Effector memory CD8-positive, alpha-beta T cell (primary cell): Measurements from ENCODE around the gene UBASH3A.

Experiments used
- ATAC-seq: fragments of 150-1000 bp; cut with Tn5 transposase; replicated peaks from 2 replicates; pipeline ENCODE4 v1.10.0; 2021; ENCODE audit warnings: mild to moderate bottlenecking, moderate library complexity
- DNase-seq, 3 experiments: peaks; one replicate each; pipeline ENCODE4 v3.0.0; 2021
- H3K27ac Mint-ChIP-seq, 2 donors: one replicate each; pipeline ENCODE4 v1.8.0; 2022; ENCODE audit warnings: mild to moderate bottlenecking in 2 of 2, mixed read lengths in 2 of 2, moderate library complexity in 2 of 2
- H3K27me3 Mint-ChIP-seq, 2 donors: one replicate each; pipeline ENCODE4 v1.8.0; 2022; ENCODE audit warnings: mixed read lengths in 2 of 2
- H3K36me3 Mint-ChIP-seq: one replicate; pipeline ENCODE4 v1.8.0; 2022; ENCODE audit warnings: mild to moderate bottlenecking, moderate library complexity, mixed read lengths; ENCODE audit not compliant: insufficient read depth
- H3K4me1 Mint-ChIP-seq, 2 donors: one replicate each; pipeline ENCODE4 v1.8.0; 2022; ENCODE audit warnings: low read depth in 2 of 2, mixed read lengths in 2 of 2
- H3K4me3 Mint-ChIP-seq, 2 donors: one replicate each; pipeline ENCODE4 v1.8.0; 2022; ENCODE audit warnings: mild to moderate bottlenecking in 2 of 2, mixed read lengths in 2 of 2, moderate library complexity in 2 of 2
- H3K9me3 Mint-ChIP-seq, 2 donors: one replicate each; pipeline ENCODE4 v1.8.0; 2022; ENCODE audit warnings: mixed read lengths in 2 of 2

The UBASH3A gene

DNA sequence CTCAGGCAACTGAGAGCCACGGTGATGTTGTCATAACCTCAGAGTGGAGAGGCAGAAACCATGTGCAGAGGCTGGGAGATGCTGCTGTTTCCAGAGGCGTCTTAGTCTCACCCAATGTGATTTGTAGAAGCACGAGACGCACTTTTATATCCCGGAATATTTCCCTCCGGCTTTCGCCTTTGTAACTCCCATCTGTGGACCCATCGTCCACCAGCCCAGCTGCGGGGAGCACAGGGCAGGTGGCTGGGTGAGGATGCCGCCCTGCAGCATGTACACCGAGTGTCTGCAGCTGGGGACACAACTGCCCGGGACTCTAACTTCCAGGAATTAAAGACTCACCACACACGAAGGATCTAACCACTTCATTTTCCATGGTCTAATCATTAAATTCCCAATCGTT, 43.5 kb downstream of the UBASH3A start:
- H3K27ac Mint-ChIP-seq: peak overlapping the region in 1 of 2 donors; percentile 15
- no peaks in the 10 kb centered on the region for H3K27me3 Mint-ChIP-seq
- H3K36me3 Mint-ChIP-seq: peaks cover 28% of the 10 kb centered on the region
- H3K4me1 Mint-ChIP-seq: peaks cover 12 to 36% of the 10 kb centered on the region in 2 donors
- no peaks in the 10 kb centered on the region for H3K9me3 Mint-ChIP-seq
- no peak for DNase-seq
- no peak for ATAC-seq
- H3K4me3 Mint-ChIP-seq: no peak overlapping the region

DNA sequence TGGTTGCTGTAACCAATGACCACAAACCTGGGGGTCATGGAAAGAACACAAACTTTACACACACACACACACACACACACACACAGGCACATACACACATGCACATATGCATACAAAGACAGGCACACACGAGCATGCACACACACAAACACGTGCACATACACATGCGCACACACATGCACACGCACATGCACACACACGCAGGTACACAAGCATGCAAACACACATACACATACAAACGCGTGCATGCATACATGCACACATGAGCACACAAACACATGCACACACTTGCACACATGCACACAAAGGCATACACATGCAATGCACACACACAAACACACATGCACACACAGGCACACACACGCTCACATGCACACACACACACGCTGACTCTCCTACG, 44.0 kb downstream of the UBASH3A start:
- DNase-seq (no peak), ATAC-seq (no peak)
- peaks cover 23% of the 10 kb centered on the region for H3K36me3 Mint-ChIP-seq
- peak overlapping the region in 1 of 2 donors; percentile 2 for H3K27ac Mint-ChIP-seq
- H3K9me3 Mint-ChIP-seq: no peaks in the 10 kb centered on the region
- peaks cover 12 to 35% of the 10 kb centered on the region in 2 donors for H3K4me1 Mint-ChIP-seq
- no peaks in the 10 kb centered on the region for H3K27me3 Mint-ChIP-seq
- no peak overlapping the region for H3K4me3 Mint-ChIP-seq

DNA sequence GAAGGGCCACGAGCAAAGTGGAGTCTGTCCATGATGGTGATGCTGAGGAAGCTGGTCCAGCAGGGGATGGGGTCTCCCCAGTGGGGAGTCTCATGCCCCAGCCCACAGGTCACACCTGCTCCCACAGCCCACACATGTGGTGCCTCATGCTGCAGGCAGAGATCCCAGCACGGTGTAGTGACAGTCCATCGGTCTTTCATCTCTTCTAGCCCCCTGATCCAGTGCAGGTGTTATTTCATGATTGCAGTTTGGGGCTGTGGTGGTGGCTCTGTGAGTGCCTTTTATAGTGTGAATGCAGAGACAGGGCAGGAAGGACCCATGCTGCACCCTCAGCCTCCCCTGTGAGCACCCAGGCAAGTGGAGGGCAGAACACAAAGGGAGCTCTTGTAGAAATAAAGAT, 45.0 kb downstream of the UBASH3A start:
- Mint-ChIP-seq H3K27ac (peak overlapping the region in 1 of 2 donors; percentile 63), H3K4me1 (peaks cover 12 to 34% of the 10 kb centered on the region in 2 donors), H3K36me3 (peaks cover 20% of the 10 kb centered on the region), H3K27me3 (no peaks in the 10 kb centered on the region), H3K4me3 (no peak overlapping the region), H3K9me3 (no peaks in the 10 kb centered on the region)
- no peak for ATAC-seq
- DNase-seq: no peak

DNA sequence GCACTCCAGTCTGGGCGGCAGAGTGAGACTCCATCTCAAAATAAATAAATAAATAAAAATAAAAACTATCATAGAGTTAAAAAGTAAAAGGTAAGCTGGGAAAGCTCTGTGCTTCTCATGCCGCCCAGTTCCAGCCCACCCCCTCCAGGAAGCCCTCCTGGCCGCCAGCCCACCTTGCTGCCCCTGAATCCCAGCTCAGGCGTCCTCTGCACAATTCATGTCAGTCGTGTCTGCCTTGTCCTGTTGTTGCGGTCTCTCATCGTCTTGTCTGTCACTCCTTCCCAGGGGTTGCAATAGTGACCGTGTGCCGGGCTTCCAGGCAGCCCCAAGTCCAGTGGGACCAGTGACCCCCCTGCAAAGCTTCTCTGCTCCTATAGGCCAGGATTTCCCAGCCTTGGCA, 48.2 kb downstream of the UBASH3A start:
- no peak overlapping the region for H3K27ac Mint-ChIP-seq
- DNase-seq (no peak), ATAC-seq (no peak)
- peaks cover 6% of the 10 kb centered on the region for H3K36me3 Mint-ChIP-seq
- H3K9me3 Mint-ChIP-seq: no peaks in the 10 kb centered on the region
- H3K27me3 Mint-ChIP-seq: no peaks in the 10 kb centered on the region
- peaks cover 20 to 33% of the 10 kb centered on the region in 2 donors for H3K4me1 Mint-ChIP-seq
- no peak overlapping the region for H3K4me3 Mint-ChIP-seq

DNA sequence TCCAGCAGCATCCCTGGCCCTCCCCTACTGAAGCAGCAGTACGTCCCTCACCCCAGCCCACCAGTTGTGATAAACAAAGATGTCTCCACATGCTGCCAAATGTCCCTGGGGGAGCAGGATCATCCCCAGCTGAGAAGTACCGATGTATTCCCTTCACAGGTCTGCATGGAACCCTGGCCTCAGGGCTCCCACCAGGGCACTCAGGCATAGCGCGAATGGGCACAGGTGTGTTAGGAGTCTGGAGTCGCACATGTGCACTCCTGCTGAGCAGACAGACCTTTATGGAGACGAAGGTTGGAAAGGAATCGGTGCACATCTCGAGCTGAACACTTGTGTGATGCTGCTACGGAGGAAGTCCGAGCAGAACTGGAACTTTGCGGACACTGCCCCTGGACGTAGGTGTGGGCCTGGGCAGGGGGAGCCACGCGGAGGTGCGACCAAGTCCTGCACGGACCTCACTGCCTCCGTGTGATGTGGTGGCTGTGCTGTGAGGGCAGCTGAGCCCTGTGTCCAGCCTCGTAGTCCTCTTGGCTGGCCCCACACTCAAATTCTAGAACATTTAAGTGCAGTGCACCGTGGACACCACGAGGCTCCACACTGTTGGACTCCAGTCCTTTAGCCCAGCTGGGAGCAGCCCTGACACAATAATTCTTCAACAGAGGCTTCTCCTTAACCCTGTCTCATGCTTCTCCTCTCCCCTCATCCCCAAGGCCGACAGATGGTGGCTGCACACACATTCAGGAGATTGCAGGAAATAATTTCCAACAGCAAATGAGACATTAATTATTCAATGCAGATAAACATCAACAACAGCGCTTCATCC, 48.9 kb downstream of the UBASH3A start:
- peaks cover 6% of the 10 kb centered on the region for H3K36me3 Mint-ChIP-seq
- ATAC-seq (no peak), DNase-seq (no peak)
- H3K9me3 Mint-ChIP-seq: no peaks in the 10 kb centered on the region
- H3K27me3 Mint-ChIP-seq: no peaks in the 10 kb centered on the region
- H3K27ac Mint-ChIP-seq: no peak overlapping the region
- H3K4me1 Mint-ChIP-seq: peaks cover 22 to 32% of the 10 kb centered on the region in 2 donors
- no peak overlapping the region for H3K4me3 Mint-ChIP-seq

DNA sequence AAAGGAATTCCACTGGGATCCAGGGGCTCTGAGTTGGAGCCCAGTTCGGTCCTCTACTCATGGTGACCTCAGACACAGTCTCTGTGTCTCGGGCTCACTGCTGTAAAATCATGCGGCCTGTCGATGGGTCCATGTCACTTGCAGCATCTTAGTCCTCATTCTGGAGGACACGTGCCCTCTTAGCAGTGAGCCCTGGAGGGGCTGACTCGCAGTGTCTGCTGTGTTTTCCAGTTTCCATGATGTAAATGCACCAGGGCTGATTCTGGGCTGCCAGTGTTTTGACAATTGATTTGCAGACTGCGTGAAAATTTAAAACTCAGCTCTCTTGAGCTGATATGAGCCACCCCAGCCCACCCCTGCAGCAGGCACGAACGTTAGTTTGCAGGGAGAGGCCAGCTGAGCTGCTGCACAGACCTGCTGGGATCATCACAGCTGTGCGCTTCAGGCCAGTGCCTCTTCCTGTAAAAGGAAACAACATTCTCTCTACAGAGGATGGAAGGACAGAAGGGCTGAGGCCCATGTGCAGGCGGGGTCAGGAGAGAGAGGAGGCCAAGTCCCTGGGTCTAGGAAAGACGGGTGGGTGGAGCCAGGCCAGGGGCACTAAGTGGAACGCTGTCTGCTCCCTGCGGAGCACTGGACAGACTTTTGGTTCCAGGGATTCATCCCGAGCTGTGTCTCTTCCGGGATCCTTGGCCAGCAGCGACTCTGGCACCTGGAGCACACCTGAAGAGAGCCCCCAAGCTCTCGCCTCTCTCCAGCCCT, 49.7 kb downstream of the UBASH3A start:
- H3K4me1 Mint-ChIP-seq: peaks cover 18 to 25% of the 10 kb centered on the region in 2 donors
- ATAC-seq (no peak), DNase-seq (no peak)
- H3K9me3 Mint-ChIP-seq: no peaks in the 10 kb centered on the region
- no peak overlapping the region for H3K4me3 Mint-ChIP-seq
- peaks cover 3% of the 10 kb centered on the region for H3K36me3 Mint-ChIP-seq
- H3K27ac Mint-ChIP-seq: no peak overlapping the region
- H3K27me3 Mint-ChIP-seq: no peaks in the 10 kb centered on the region

DNA sequence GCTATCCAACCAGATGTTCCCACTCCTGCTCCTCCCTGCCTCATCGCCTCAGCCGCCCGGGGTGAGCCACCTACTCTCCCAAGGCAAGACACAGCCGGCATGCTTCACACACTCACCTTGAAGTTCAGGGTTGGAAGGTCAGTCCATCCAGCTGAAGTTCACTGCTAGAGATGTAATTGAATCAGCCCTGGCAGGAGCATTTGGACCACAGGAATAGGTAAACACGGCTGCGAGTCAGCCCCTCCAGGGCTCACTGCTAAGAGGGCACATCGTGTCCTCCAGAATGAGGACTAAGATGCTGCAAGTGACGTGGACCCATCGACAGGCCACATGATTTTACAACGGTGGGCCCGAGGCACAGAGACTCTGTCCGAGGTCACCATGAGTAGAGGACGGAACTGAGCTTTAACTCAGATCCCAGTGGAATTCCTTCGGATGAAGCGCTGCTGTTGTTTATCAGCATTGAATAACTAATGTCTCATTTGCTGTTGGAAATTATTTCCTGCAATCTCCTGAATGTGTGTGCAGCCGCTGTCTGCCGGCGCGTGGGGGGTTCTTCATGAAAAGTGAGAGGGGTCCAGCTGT, 50.4 kb downstream of the UBASH3A start:
- no peak overlapping the region for H3K4me3 Mint-ChIP-seq
- ATAC-seq: no peak
- DNase-seq: no peak
- no peaks in the 10 kb centered on the region for H3K9me3 Mint-ChIP-seq
- no peaks in the 10 kb centered on the region for H3K27me3 Mint-ChIP-seq
- peaks cover 17 to 24% of the 10 kb centered on the region in 2 donors for H3K4me1 Mint-ChIP-seq
- peaks cover 3% of the 10 kb centered on the region for H3K36me3 Mint-ChIP-seq
- no peak overlapping the region for H3K27ac Mint-ChIP-seq

DNA sequence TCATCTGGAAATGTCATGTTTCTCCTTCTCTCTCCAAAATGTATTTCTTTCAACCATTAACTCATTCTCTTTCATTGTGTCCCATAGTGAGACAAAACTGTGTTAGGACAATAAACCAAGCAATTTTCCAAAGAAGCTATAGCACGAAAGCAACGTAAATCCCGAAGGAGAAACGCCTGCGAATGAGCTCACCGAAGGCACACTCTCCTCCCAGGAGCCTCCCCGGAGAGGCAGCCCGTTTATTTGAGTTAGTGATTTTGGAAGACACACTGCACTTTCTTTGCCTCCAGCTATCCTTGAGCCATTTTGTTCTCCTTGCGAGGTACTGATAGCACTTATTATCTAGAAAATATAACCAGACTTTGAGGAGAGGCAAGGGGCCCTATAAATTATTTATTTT, 51.1 kb downstream of the UBASH3A start:
- H3K27me3 Mint-ChIP-seq: no peaks in the 10 kb centered on the region
- H3K4me1 Mint-ChIP-seq: peaks cover 17 to 18% of the 10 kb centered on the region in 2 donors
- DNase-seq (no peak), ATAC-seq (no peak)
- H3K27ac Mint-ChIP-seq: no peak overlapping the region
- no peaks in the 10 kb centered on the region for H3K9me3 Mint-ChIP-seq
- peaks cover 3% of the 10 kb centered on the region for H3K36me3 Mint-ChIP-seq
- no peak overlapping the region for H3K4me3 Mint-ChIP-seq

DNA sequence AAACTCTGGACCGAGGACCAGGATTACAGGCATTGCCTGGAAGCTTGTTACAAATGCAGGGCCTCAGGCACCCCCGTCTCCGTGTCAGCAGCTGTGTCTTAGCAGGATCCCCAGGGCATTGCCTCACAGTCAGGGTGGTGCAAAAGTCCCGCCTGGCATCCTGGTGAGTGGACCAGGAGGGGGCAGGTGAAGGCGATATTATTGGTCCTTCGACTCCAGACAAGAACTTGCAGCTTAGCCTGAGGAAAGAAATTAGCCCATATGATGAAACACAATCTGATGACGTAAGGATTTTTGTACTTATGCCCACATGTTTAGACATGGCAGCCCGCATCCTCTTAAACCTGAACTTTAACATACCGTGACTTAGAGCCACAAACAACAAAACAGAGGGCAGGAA, 51.5 kb downstream of the UBASH3A start:
- no peaks in the 10 kb centered on the region for H3K27me3 Mint-ChIP-seq
- H3K9me3 Mint-ChIP-seq: no peaks in the 10 kb centered on the region
- H3K4me1 Mint-ChIP-seq: peaks cover 14% of the 10 kb centered on the region in 2 donors

DNA sequence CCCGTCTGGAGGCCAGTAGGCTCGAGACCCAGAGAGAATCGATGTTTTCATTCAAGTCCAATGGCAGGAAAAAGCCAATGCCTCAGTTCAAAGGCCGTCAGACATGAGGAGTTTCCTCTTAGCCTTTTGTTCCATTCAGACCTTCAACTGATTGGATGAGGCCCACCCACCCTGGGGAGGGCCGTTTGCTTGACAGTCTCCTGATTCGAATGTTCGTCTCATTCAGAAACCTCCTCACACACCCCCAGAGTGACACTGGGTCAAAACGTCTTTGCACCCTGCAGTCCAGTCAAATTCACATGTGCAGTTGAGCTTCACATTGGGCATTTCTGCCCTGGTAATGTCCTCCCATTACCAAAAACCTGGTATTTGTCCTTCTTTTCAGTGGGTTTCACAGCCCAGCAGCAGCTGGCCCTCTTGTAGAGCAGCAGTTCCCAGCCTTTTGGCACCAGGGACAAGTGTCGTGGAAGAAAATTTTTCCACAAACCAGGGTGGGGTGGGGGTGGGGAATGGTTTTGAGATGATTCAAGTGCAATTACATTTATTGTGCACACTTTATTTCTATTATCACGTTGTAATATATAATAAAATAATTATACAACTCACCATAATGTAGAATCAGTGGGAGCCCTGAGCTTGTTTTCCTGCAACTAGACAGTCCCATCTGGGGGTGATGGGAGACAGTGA, 52.2 kb downstream of the UBASH3A start:
- Mint-ChIP-seq H3K4me1 (peaks cover 7 to 10% of the 10 kb centered on the region in 2 donors), H3K36me3 (peaks cover 3% of the 10 kb centered on the region), H3K4me3 (no peak overlapping the region), H3K27me3 (no peaks in the 10 kb centered on the region), H3K9me3 (no peaks in the 10 kb centered on the region), H3K27ac (peak overlapping the region in 1 of 2 donors; percentile 46)
- ATAC-seq: no peak
- DNase-seq: no peak

More for the DNA sequence above, 51.5 kb downstream of the UBASH3A start:
- H3K36me3 Mint-ChIP-seq: peaks cover 3% of the 10 kb centered on the region
- no peak for DNase-seq
- no peak overlapping the region for H3K4me3 Mint-ChIP-seq
- H3K27ac Mint-ChIP-seq: peak overlapping the region in 1 of 2 donors; percentile 46
- ATAC-seq: no peak

DNA sequence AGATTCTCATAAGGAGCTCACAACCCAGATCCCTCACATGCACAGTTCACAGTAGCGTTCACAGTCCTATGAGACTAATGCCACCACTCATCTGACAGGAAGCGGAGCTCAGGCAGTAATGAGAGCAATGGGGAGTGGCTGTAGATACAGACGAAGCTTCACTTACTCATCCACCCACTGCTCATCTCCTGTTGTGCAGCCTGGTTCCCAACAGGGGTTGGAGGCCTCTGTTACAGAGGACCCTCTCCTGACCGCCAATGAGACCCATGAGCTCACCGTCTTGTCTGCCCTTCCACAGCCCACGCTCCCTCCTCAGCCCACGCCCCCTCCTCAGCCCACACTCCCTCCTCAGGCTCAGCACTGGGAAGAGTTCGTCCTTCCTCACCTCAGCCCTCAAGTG, 52.8 kb downstream of the UBASH3A start:
- DNase-seq (peak in 1 of 3 experiments; percentile 16), ATAC-seq (peak; percentile 86)
- Mint-ChIP-seq H3K36me3 (peaks cover 3% of the 10 kb centered on the region), H3K9me3 (no peaks in the 10 kb centered on the region), H3K27ac (no peak overlapping the region), H3K27me3 (no peaks in the 10 kb centered on the region), H3K4me3 (no peak overlapping the region), H3K4me1 (peaks cover 7 to 10% of the 10 kb centered on the region in 2 donors)

DNA sequence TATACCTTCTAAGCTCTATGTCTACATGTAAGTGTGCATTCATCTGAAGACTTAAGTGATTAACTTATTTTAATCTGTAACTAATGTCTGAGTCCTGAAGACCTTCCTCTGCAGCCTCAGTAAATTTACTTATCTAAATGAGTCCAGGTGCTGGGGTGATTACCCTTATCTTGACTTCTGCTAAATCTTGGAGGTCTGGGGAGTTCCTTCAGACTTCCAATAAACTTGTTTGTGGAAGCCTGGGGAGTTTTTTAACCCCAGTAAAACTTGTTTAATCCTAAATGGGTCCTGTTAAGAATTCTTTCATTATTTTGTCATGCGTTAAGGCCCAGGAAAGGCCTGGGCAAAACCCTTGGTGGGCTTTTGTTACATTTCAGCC, 55.4 kb downstream of the UBASH3A start:
- H3K4me1 Mint-ChIP-seq: peaks cover 13 to 16% of the 10 kb centered on the region in 2 donors
- H3K4me3 Mint-ChIP-seq: no peak overlapping the region
- ATAC-seq: no peak

DNA sequence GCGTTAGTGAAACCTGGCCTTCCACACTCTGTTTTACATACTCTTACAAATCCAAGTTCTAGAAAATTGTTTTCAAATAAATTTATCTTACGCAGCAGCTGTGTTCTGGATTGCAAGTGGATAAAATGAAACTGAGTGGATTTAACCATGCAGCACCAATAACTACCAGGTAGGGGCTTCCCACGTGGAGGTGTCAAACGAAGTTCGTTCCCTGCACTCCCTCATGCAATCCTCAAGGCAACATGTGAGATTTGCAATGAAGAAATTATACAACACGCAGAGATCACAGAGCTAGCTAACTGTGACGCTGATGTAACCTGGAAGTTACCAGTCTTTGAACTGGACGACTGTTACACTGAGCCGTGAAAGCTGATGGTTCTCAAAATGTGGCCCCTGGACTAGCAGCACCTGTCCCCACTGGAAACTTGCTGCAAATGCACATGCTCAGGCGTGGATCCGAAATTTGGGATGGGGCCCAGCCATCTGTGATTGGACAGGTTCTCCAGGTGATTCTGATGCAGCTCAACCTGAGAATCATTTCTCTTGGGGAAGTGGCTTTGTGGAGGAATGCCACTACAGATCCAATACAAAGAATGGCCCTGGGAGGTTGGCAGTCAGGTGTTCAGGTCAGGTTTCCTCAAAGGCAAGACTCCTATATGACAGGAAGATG, 56.0 kb downstream of the UBASH3A start:
- Mint-ChIP-seq H3K9me3 (no peaks in the 10 kb centered on the region), H3K36me3 (peaks cover 7% of the 10 kb centered on the region), H3K4me1 (peaks cover 20 to 21% of the 10 kb centered on the region in 2 donors), H3K27ac (peak overlapping the region in 1 of 2 donors; percentile 82), H3K27me3 (no peaks in the 10 kb centered on the region), H3K4me3 (no peak overlapping the region)
- no peak for ATAC-seq
- DNase-seq: no peak

More for the DNA sequence above, 55.4 kb downstream of the UBASH3A start:
- Mint-ChIP-seq H3K9me3 (no peaks in the 10 kb centered on the region), H3K36me3 (peaks cover 5% of the 10 kb centered on the region), H3K27ac (no peak overlapping the region), H3K27me3 (no peaks in the 10 kb centered on the region)
- DNase-seq: no peak
